ENCODE data around the gene NUCB1.

The NUCB1 gene

DNA sequence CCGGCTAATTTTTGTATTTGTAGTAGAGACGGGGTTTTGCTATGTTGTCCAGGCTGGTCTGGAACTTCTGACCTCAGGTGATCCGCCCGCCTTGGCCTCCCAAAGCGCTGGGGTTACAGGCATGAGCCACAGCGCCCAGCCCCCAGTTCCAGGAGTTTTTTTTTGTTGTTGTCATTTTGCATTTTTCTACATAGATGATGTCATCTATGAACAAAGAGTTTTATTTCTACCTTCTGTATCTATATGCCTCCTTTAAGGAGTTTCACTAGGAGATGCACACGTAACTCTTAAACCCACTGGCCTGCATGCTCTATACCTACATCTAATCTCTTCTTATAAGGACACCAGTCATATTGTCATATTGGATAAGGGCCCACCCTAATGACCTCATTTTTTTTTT, 38.1 kb downstream of the NUCB1 start:
- DNase-seq = no peak

DNA sequence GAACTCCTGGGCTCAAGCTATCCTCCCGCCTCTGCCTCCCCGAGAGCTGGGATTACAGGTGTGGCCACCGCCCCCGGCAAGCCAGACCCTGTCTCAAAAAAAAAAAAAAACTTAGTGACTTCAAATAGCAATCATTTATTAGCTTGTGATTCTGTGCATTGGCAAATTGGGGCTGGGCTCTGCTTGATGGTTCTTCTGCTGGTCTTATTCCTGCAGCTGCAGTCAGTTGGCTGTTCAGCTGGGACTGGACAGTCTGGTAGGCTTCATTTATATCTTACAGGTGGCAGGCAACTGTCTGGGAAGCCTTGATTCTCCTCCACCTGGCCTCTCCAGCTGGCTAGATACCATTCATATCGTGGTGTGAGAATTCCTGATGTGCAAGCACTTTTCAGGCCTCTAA, 40.8 kb downstream of the NUCB1 start:
- DNase-seq = no peak

GRCh38 chr19:48943081-48943480, 43.0 kb downstream of the NUCB1 start:
- DNase-seq = no peak

DNA sequence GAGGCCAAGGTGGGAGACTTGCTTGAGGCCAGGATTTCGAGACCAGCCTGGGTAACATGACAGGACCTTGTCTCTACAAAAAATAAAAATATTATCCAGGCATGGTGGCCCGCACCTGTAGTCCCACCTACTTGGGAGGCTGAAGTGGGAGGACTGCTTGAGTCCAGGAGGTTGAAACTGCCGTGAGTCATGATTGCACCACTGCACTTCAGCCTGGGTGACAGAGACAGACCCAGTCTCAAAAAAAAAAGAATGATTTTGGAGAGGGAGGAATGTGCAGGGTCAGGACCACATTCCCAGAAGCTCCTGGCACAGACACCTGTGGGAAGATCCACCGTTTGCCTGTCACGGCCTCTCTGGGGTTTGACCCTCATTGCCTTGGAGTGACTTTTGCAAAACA, 45.3 kb downstream of the NUCB1 start:
- DNase-seq = no peak

- DNase-seq = no peak
These were observed 45.7 kb downstream of the NUCB1 start for GRCh38 chr19:48945817-48946216.

DNA sequence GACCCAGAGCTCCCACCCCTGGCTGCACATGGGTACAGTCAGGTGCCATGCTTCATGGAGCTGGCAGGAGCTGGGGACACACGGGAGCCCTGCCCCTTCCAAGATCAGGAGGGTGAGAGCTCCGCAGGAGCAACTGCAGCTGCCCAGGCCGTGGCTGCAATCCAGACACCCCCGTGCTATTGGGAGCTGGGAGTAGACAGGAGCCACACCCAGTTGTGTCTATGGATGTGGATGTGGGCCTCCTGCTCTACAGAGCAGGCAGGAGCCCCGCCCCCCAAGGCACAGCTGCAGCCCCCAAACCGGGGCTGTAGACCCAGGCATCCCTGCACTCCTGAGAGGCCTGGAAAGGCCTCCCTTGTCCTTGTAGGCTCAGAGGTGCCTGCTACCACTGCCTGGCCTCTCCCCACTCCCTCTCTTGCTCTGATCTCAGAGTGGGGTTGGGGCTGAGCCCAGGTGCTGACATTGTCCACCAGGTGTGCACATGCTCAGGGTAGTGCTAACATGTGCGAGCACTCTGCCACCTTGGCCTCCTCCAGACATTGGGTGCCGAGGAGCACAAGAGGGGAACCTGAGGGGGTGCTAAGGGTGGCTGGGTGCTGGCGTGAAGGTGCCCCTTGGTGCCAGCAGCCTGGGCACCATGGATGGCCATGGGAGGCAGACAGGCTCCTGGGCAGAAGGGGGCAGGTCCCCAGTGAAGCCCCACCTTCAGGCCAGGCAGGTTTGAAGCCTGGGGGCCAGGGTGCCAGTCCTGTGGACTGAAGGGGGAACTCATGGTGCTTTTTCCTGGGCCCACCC, 46.5 kb downstream of the NUCB1 start:
- DNase-seq = no peak

GRCh38 chr19:48947258-48947542, 47.1 kb downstream of the NUCB1 start:
- no peak for DNase-seq

DNA sequence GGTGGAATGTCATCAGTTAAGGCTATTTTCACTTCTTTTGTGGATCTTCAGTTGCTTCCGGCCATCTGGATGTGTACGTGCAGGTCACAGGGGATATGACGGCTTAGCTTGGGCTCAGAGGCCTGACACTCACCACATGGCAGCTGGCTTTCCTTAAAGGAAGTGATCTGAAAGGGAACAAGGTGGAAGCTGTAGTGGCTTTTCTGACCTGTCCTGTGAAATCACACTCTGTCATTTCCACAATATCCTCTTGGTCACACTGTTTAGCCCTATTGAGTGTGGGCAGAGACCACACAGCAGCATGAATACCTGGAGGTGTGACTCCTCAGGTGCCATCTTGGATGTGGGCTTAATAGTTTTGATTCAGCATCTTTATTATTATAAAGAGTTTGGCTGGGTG, 50.0 kb downstream of the NUCB1 start:
- DNase-seq = no peak

DNA sequence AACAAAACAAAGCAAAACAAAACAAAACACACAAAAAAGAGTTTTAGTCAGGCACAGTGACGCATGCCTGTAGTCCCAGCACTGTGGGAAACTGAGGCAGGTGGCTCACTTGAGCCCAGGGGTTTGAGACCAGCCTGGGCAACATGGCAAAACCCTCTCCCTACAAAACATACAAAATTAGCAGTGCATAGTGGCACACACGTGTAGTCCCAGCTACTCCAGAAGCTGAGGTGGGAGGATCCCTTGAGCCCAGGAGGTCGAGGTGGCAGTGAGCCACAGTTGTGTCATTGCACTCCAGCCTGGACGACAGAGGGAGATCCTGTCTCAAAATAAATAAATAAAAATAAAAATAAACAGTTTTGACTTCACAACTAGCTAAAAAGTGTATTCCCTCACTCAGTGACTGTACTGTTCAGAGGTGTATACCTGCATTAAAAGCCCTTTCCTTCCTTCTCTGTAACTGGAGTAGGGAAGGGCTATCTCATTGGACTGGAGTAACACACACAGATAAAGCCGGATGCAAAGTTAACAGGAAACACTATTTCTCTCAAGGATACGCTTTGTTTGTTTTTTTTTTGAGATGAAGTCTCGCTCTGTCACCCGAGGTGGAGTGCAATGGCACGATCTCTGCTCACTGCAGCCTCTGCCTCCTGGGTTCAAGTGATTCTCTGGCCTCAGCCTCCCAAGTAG, 50.9 kb downstream of the NUCB1 start:
- no peak for DNase-seq

- no peak for DNase-seq
These were observed 53.0 kb downstream of the NUCB1 start for GRCh38 chr19:48953141-48953540.

GRCh38 chr19:48953990-48954594, 54.0 kb downstream of the NUCB1 start:
- no peak for DNase-seq

DNA sequence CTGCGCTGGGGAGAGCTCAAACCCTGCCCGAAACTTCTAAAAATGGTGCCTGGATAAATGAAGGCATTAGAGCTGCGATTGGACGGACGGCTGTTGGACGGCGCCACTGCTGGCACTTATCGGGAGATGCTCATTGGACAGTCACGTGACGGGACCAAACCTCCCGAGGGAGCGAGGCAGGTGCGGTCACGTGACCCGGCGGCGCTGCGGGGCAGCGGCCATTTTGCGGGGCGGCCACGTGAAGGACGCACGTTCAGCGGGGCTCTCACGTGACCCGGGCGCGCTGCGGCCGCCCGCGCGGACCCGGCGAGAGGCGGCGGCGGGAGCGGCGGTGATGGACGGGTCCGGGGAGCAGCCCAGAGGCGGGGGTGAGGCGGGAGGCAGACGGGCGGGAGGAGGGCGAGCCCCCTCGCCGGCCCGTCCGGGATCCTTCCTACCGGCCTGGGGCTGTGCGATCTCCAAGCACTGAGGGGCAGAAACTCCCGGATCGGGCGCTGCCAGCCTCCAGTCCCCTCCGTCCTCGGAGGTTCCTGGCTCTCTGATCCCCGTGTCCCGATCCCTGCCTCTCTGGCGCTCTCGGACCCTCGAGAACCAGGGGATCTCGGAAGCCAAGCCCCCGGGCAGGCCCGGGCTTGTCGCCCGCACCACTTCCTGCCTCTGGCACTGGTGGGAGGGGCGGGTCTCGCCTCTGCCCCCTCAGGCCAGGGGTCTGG, 54.6 kb downstream of the NUCB1 start, which contains the start of gene BAX:
TSS of gene BAX (plus strand) at position 281 of the 713 bp plus-strand sequence. CDS start at position 335, 54 bp downstream.
- peak; percentile 98 for DNase-seq

GRCh38 chr19:48955308-48955958, 55.3 kb downstream of the NUCB1 start:
- DNase-seq = no peak

DNA sequence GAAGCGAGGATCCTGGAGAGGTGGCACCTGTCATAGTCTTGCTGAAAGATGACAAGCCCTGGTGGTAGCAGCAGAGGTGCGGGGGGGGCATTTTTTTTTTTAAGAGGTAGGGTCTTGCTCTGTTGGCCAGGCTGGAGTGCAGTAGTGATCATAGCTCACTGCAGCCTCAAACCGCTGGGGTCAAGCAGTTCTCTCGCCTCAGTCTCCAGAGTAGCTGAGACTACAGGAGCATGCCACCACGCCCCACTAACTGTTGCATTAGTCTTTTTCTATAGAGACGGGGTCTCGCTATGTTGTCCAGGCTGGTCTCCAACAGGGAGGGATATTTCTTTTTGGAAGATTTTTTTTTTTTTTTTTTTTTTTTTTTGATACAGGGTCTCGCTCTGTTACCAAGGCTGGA, 57.9 kb downstream of the NUCB1 start:
- no peak for DNase-seq

GRCh38 chr19:48959341-48960239, 59.5 kb downstream of the NUCB1 start:
- no peak for DNase-seq

DNA sequence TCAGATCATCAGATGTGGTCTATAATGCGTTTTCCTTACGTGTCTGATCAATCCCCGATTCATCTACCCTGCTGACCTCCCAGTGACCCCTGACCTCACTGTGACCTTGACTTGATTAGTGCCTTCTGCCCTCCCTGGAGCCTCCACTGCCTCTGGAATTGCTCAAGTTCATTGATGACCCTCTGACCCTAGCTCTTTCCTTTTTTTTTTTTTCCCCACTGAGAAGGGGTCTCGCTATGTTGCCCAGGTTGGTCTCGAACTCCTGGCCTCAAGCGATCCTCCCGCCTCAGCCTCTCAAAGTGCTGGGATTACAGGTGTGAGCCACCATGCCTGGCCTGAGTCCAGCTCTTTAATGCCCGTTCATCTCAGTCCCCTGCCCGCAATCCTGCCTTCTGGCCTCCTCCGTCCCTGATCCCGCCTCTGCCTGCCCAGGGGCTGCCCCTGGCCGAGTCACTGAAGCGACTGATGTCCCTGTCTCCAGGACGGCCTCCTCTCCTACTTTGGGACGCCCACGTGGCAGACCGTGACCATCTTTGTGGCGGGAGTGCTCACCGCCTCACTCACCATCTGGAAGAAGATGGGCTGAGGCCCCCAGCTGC, 61.0 kb downstream of the NUCB1 start:
- DNase-seq = no peak

GRCh38 chr19:48961673-48962028, 61.5 kb downstream of the NUCB1 start:
- DNase-seq = no peak

- DNase-seq = no peak
These were observed 62.1 kb downstream of the NUCB1 start for GRCh38 chr19:48962029-48962848.

- DNase-seq = no peak
These were observed 62.7 kb downstream of the NUCB1 start for GRCh38 chr19:48962849-48963165.

DNA sequence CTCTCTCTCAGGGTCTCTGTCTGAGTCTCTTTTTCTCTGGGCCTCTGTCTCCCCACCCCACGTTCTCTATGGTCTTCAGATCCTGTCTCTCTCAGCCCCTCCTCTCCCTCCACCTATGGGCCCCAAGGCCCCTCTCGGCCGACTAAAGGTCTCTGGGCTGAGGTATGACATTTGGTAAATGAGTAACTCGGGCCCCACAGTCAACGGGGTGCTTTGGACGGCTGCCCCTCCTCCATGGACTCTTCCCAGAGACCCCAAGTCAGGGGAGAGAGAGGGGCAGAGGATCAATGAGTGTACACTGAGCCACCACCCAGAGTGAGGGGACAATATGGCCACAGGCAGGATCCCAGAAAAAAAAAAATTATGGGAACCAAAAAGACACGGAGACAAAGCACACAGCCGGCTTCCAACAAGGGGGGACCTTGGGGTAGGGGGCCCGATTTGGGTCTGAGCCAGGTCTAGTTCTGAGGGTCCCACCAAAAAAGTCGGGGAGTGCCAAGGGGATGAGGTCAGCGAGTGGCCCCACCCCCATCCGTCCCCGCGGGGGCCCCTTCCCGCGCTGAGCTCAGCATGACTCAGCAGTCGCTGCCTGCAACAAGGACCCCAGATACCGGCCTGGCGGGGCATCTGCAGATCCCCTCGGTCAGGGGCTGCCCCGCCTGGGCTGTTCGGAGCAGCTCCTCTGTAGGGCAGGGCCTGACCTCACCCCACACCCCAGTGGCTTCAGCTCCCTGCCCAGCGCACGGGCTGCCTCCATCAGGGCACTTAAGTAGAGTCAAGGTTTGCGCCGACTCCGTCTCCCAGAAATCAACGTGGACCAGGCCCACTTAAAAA, 63.5 kb downstream of the NUCB1 start:
- DNase-seq = peak; percentile 83

All from right forelimb (tissue), 1 donor.